Hematopoietic multipotent progenitor cell (in vitro differentiated cells): ENCODE data around the gene SIGLEC12. TPM values are rescaled to one million over a fixed set of nuclear protein-coding genes. Genes with fewer than 3 reads are reported as not detected.
"Not testable (repeated sequence)": the region's sequence is repeated elsewhere in the genome, so short reads cannot be mapped to it uniquely, and the experiment has no call there.

Source experiments
- DNase-seq, 3 donors: peaks; one replicate each; pipeline ENCODE4 v3.0.0-alpha.2; 2011 to 2015; ENCODE audit warnings: low read depth in 2 of 3, low spot score in 2 of 3
- small RNA-seq: library from RNA; depleted of rRNA; stranded (forward); fragments of <200 nt; gene quantifications from one replicate; pipeline ENCODE3, GENCODE V24; 2012
- total RNA-seq: library from RNA; depleted of rRNA; stranded (reverse); fragments of >200 nt; gene quantifications from one replicate; pipeline ENCODE4 v1.2.3, GENCODE V29; 2012

The SIGLEC12 gene
- total RNA-seq, 1 donor: 1.1 TPM

- DNase-seq: peak in 2 of 3 donors; percentile 51 to 73
Observed at GRCh38 chr19:51460164-51460992, 41.2 kb downstream of the SIGLEC12 start.

GRCh38 chr19:51458899-51459505, 42.6 kb downstream of the SIGLEC12 start:
- peak in 1 of 3 donors; percentile 43 for DNase-seq

GRCh38 chr19:51458051-51458645, 43.5 kb downstream of the SIGLEC12 start, which contains the start of gene SIGLEC8:
Gene SIGLEC8, minus strand, starts transcription at chr19:51458454. Its CDS starts 67 bp downstream, at chr19:51458387.
- no peak for DNase-seq

- no peak for DNase-seq
Observed at GRCh38 chr19:51457351-51458013, 44.1 kb downstream of the SIGLEC12 start.

GRCh38 chr19:51456541-51457290, 44.9 kb downstream of the SIGLEC12 start:
- DNase-seq: no peak

- no peak for DNase-seq
Observed at GRCh38 chr19:51450730-51451307, 50.8 kb downstream of the SIGLEC12 start.

GRCh38 chr19:51448411-51449016, 53.1 kb downstream of the SIGLEC12 start:
- peak in 1 of 3 donors; percentile 43 for DNase-seq

- DNase-seq: no peak
Observed at GRCh38 chr19:51448011-51448410, 53.6 kb downstream of the SIGLEC12 start.

- DNase-seq: not testable (repeated sequence)
Observed at GRCh38 chr19:51447510-51447909, 54.1 kb downstream of the SIGLEC12 start.

GRCh38 chr19:51441410-51442390, 59.9 kb downstream of the SIGLEC12 start:
- peak; percentile 44 to 76 (median 44) for DNase-seq

Small RNAs within 50 kb of the gene (small RNA-seq; reads per million reads assigned to genes)
- gene AC020914.3 (not detected), gene AC020914.5 (not detected)

Other genes with a start within 250 kb of the SIGLEC12 start
- 1.1 TPM for gene IGLON5, start 190.2 kb downstream of the SIGLEC12 start, total RNA-seq
- 0.81 TPM for gene VSIG10L, start 159.7 kb downstream of the SIGLEC12 start, total RNA-seq
- gene ETFB, start 135.4 kb downstream of the SIGLEC12 start, total RNA-seq: 162 TPM
- not detected for gene CLDND2, start 132.8 kb downstream of the SIGLEC12 start, total RNA-seq
- 24.0 TPM for gene NKG7, start 129.1 kb downstream of the SIGLEC12 start, total RNA-seq
- gene LIM2, start 113.8 kb downstream of the SIGLEC12 start, total RNA-seq: not detected
- gene C19orf84, start 111.2 kb downstream of the SIGLEC12 start, total RNA-seq: 0.27 TPM
- gene SIGLEC10, start 84.2 kb downstream of the SIGLEC12 start, total RNA-seq: 6.7 TPM
- gene SIGLEC8, start 43.3 kb downstream of the SIGLEC12 start, total RNA-seq: 0.27 TPM
- gene CEACAM18, start 23.3 kb downstream of the SIGLEC12 start, total RNA-seq: not detected
- gene SIGLEC6, start 29.9 kb upstream of the SIGLEC12 start, total RNA-seq: 0.54 TPM
- gene ZNF175, start 69.5 kb upstream of the SIGLEC12 start, total RNA-seq: 2.7 TPM
- 2.2 TPM for gene SIGLEC5, start 128.6 kb upstream of the SIGLEC12 start, total RNA-seq
- gene SIGLEC14, start 145.0 kb upstream of the SIGLEC12 start, total RNA-seq: 2.7 TPM
- gene SPACA6, start 191.5 kb upstream of the SIGLEC12 start, total RNA-seq: 1.3 TPM
- gene HAS1, start 222.2 kb upstream of the SIGLEC12 start, total RNA-seq: under 0.01 TPM